Left ventricle myocardium inferior (tissue), 1 donor: ENCODE measurements around the gene FOXK2. TPM values are rescaled to one million over a fixed set of nuclear protein-coding genes. Genes with fewer than 3 reads are reported as not detected.

Experiments used
- DNase-seq: peaks from one replicate; pipeline ENCODE4 v3.0.0-alpha.2; 2020
- H3K27ac ChIP-seq: fragments of 200-600 bp; replicated peaks from 2 replicates; pipeline ENCODE4 v1.8.0; 2021
- H3K27me3 ChIP-seq: fragments of 200-600 bp; 2 replicates; pipeline ENCODE4 v1.8.0; 2021; ENCODE audit warnings: low read depth
- H3K36me3 ChIP-seq: fragments of 200-600 bp; 2 replicates; pipeline ENCODE4 v1.8.0; 2021
- H3K4me1 ChIP-seq: fragments of 200-600 bp; 2 replicates; pipeline ENCODE4 v1.8.0; 2021
- H3K4me3 ChIP-seq: fragments of 200-600 bp; 2 replicates; pipeline ENCODE4 v1.8.0; 2021; ENCODE audit warnings: mild to moderate bottlenecking, moderate library complexity
- H3K9me3 ChIP-seq: fragments of 200-600 bp; replicated peaks from 2 replicates; pipeline ENCODE4 v1.8.0; 2021
- CTCF ChIP-seq: fragments of 200-600 bp; IDR thresholded peaks from 2 replicates; pipeline ENCODE4 v1.8.0; 2021; ENCODE audit warnings: antibody characterized with exemption, mild to moderate bottlenecking, borderline replicate concordance
- intact Hi-C: fragments of 100-400 bp; cut with micrococcal nuclease; formaldehyde crosslinking; loops from one replicate; pipeline ENCODE4 v1.11.0; 2022
- total RNA-seq: library from RNA; stranded (reverse); fragmentation: NEBNext Ultra II Directional; extraction: Animal tissue kit (Norgen Biotek cat#: 25700); gene quantifications from one replicate; pipeline ENCODE4 v1.2.1, GENCODE V29; 2021
- donor health status: DM: no; HTN: yes; CAD: no; lungs with severe emphysema.

Gene FOXK2
- total RNA-seq, 1 donor from 2014 or later = 41.6 TPM

- H3K9me3 ChIP-seq = no peaks in the 10 kb centered on the region
- peaks cover 48% of the 10 kb centered on the region for H3K36me3 ChIP-seq
- H3K4me3 ChIP-seq = no peak overlapping the region
- H3K27me3 ChIP-seq = no peaks in the 10 kb centered on the region
- H3K4me1 ChIP-seq = peaks cover 26% of the 10 kb centered on the region
- intact Hi-C loops = no loop called here
- TF ChIP-seq CTCF = no peak
- no peak for DNase-seq
- H3K27ac ChIP-seq = peak overlapping the region; percentile 78
These were observed 94.0 kb downstream of the FOXK2 start for GRCh38 chr17:82613283-82614094.

GRCh38 chr17:82614095-82614631 is 94.6 kb downstream of the FOXK2 start:
- H3K9me3 ChIP-seq = no peaks in the 10 kb centered on the region
- H3K27ac ChIP-seq = peak overlapping the region; percentile 78
- H3K27me3 ChIP-seq = no peaks in the 10 kb centered on the region
- H3K4me3 ChIP-seq = no peak overlapping the region
- DNase-seq = no peak
- peaks cover 55% of the 10 kb centered on the region for H3K36me3 ChIP-seq
- peaks cover 26% of the 10 kb centered on the region for H3K4me1 ChIP-seq
- no peak for TF ChIP-seq CTCF
- intact Hi-C loops = no loop called here

GRCh38 chr17:82615084-82616020 is 95.8 kb downstream of the FOXK2 start:
- Histone ChIP-seq H3K36me3 (peaks cover 58% of the 10 kb centered on the region), H3K9me3 (no peaks in the 10 kb centered on the region)
- no peak for DNase-seq

GRCh38 chr17:82616021-82616711 is 96.6 kb downstream of the FOXK2 start:
- no peaks in the 10 kb centered on the region for H3K9me3 ChIP-seq
- no peaks in the 10 kb centered on the region for H3K27me3 ChIP-seq
- H3K27ac ChIP-seq = no peak overlapping the region
- no peak overlapping the region for H3K4me3 ChIP-seq
- no peak for DNase-seq
- H3K4me1 ChIP-seq = peaks cover 25% of the 10 kb centered on the region
- H3K36me3 ChIP-seq = peaks cover 66% of the 10 kb centered on the region
- no peak for TF ChIP-seq CTCF
- intact Hi-C loops = no loop called here

More at GRCh38 chr17:82615084-82616020, 95.8 kb downstream of the FOXK2 start:
- H3K4me1 ChIP-seq = peaks cover 26% of the 10 kb centered on the region
- H3K4me3 ChIP-seq = no peak overlapping the region
- H3K27ac ChIP-seq = no peak overlapping the region
- intact Hi-C loops = no loop called here
- H3K27me3 ChIP-seq = no peaks in the 10 kb centered on the region
- peak; percentile 10 for TF ChIP-seq CTCF

- H3K4me3 ChIP-seq = no peak overlapping the region
- H3K4me1 ChIP-seq = peaks cover 2% of the 10 kb centered on the region
- DNase-seq = no peak
- no peak overlapping the region for H3K27ac ChIP-seq
- H3K27me3 ChIP-seq = no peaks in the 10 kb centered on the region
- no peak for TF ChIP-seq CTCF
- intact Hi-C loops = no loop called here
- no peaks in the 10 kb centered on the region for H3K9me3 ChIP-seq
- H3K36me3 ChIP-seq = peaks cover 94% of the 10 kb centered on the region
These were observed 99.7 kb downstream of the FOXK2 start for GRCh38 chr17:82619211-82619610.
